CD4-positive, alpha-beta T cell treated with Interleukin-15 for 4 hours (primary cell): Measurements from ENCODE around the gene WDSUB1.

Source experiments
- DNase-seq: peaks from one replicate; pipeline ENCODE4 v3.0.0-alpha.2; 2020; ENCODE audit warnings: low spot score

Gene WDSUB1

GRCh38 chr2:159195697-159196096, 90.8 kb downstream of the WDSUB1 start:
- no peak for DNase-seq

DNA sequence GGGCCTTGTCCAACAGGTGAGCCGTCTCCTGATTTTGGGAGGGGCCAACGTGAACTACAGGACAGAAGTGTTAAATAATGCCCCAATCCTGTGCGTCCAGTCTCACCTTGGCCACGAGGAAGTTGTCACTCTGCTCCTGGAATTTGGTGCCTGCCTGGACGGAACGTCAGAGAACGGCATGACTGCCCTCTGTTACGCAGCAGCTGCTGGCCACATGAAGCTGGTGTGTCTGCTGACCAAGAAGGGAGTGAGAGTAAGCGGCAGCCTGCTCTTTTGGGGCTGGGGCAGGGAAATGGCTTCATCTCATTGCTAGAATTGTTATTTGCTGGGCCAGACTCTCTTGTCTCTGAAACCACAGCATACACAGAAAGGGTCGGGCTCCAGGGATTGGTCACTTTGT, 92.3 kb downstream of the WDSUB1 start:
- DNase-seq = no peak

DNA sequence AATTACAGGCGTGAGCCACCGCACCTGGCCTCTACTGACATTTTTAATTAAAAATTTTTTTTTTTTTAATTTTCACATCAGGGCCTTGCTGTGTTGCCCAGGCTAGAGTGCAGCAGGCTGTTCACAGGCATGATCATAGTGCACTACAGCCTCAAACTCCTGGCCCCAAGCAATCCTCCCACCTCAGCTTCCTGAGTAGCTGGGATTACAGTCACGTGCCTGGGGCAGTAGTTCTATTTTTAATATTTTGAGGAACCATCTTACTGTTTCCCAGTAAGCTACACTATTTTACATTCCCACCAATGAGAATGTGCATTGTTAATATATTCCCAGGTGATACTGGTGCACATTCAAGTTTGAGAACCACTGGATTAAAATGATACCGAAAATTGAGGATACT, 92.7 kb downstream of the WDSUB1 start:
- DNase-seq = no peak

GRCh38 chr2:159192371-159192918, 94.1 kb downstream of the WDSUB1 start:
- no peak for DNase-seq

- DNase-seq = no peak
These were observed 98.1 kb downstream of the WDSUB1 start for GRCh38 chr2:159188449-159188848.

- DNase-seq = no peak
These were observed 99.4 kb downstream of the WDSUB1 start for GRCh38 chr2:159187106-159187505.

GRCh38 chr2:159186462-159186861, 100.0 kb downstream of the WDSUB1 start:
- no peak for DNase-seq
